GM23338 (cell line): Measurements from ENCODE around the gene TPH1. TPM values are rescaled to one million over a fixed set of nuclear protein-coding genes. Genes with fewer than 3 reads are reported as not detected.

ENCODE experiments used
- ATAC-seq: fragments of 200-7000 bp; cut with Tn5 transposase; 3 replicates; pipeline ENCODE4 v1.9.1; 2020
- DNase-seq: peaks from one replicate; pipeline ENCODE4 v3.0.0-alpha.2; 2015; ENCODE audit warnings: low spot score
- H2AFZ ChIP-seq: fragments of 200-600 bp; sonication (generic); 2 replicates; pipeline ENCODE4 v1.8.0; 2016; ENCODE audit warnings: antibody characterized with exemption, mild to moderate bottlenecking, moderate library complexity
- H3F3A ChIP-seq: fragments of 200-600 bp; sonication (generic); replicated peaks from 2 replicates; pipeline ENCODE4 v1.8.0; 2017; ENCODE audit warnings: antibody characterized with exemption, mixed run types, low read depth
- H3K27ac ChIP-seq: fragments of 200-600 bp; sonication (generic); 2 replicates; pipeline ENCODE4 v1.6.1; 2016; ENCODE audit warnings: low read depth
- H3K27me3 ChIP-seq: fragments of 200-600 bp; sonication (generic); 2 replicates; pipeline ENCODE4 v1.8.0; 2016; ENCODE audit warnings: mild to moderate bottlenecking, mixed run types, moderate library complexity; ENCODE audit not compliant: insufficient read depth
- H3K36me3 ChIP-seq: fragments of 200-600 bp; sonication (generic); 2 replicates; pipeline ENCODE4 v1.8.0; 2016; ENCODE audit warnings: mild to moderate bottlenecking; ENCODE audit not compliant: insufficient read depth
- H3K4me1 ChIP-seq: fragments of 200-600 bp; sonication (generic); 2 replicates; pipeline ENCODE4 v1.8.0; 2016; ENCODE audit warnings: mild to moderate bottlenecking, moderate library complexity; ENCODE audit not compliant: insufficient read depth
- H3K4me2 ChIP-seq: fragments of 200-600 bp; sonication (generic); 2 replicates; pipeline ENCODE4 v1.7.1; 2017; ENCODE audit warnings: mixed run types
- H3K4me3 ChIP-seq: fragments of 200-600 bp; sonication (generic); 2 replicates; pipeline ENCODE4 v1.6.1; 2016; ENCODE audit warnings: mixed run types
- H3K79me2 ChIP-seq: fragments of 200-600 bp; sonication (generic); replicated peaks from 2 replicates; pipeline ENCODE4 v1.8.0; 2017; ENCODE audit warnings: mild to moderate bottlenecking; ENCODE audit not compliant: insufficient read depth
- H3K9me2 ChIP-seq: fragments of 200-600 bp; sonication (generic); 2 replicates; pipeline ENCODE4 v1.8.0; 2017; ENCODE audit not compliant: insufficient read depth
- H4K20me1 ChIP-seq: fragments of 200-600 bp; sonication (generic); replicated peaks from 2 replicates; pipeline ENCODE4 v1.8.0; 2017; ENCODE audit warnings: mild to moderate bottlenecking; ENCODE audit not compliant: insufficient read depth
- H3K27ac Mint-ChIP-seq: 2 replicates; pipeline ENCODE4 v1.8.0; 2020; ENCODE audit warnings: inconsistent platforms, mild to moderate bottlenecking, moderate library complexity, mixed read lengths
- H3K27me3 Mint-ChIP-seq: 3 replicates; pipeline ENCODE4 v1.8.0; 2022; ENCODE audit warnings: low read depth, mild to moderate bottlenecking, moderate library complexity, mixed read lengths, inconsistent platforms; ENCODE audit not compliant: insufficient read depth, poor library complexity
- H3K36me3 Mint-ChIP-seq: 3 replicates; pipeline ENCODE4 v1.8.0; 2021; ENCODE audit warnings: low read depth, mild to moderate bottlenecking, inconsistent platforms, moderate library complexity, mixed read lengths
- H3K4me1 Mint-ChIP-seq: 3 replicates; pipeline ENCODE4 v1.8.0; 2020; ENCODE audit warnings: mild to moderate bottlenecking, inconsistent platforms, mixed read lengths
- H3K4me3 Mint-ChIP-seq: 3 replicates; pipeline ENCODE4 v1.8.0; 2021; ENCODE audit warnings: moderate library complexity, mild to moderate bottlenecking, inconsistent platforms, mixed read lengths
- H3K9me3 Mint-ChIP-seq: 3 replicates; pipeline ENCODE4 v1.8.0; 2020; ENCODE audit warnings: moderate library complexity, mild to moderate bottlenecking, inconsistent platforms, mixed read lengths
- CREB1 ChIP-seq: fragments of 250-450 bp; sonication (Bioruptor Pico); IDR thresholded peaks from 2 replicates; pipeline ENCODE4 v1.5.0; 2020; ENCODE audit warnings: low read depth, mild to moderate bottlenecking, moderate library complexity
- EZH2 ChIP-seq: fragments of 200-600 bp; sonication (generic); IDR thresholded peaks from one replicate; pipeline ENCODE4 v1.8.0; 2017; ENCODE audit warnings: antibody characterized with exemption, mild to moderate bottlenecking, low read depth; ENCODE audit not compliant: unreplicated experiment
- JUNB ChIP-seq: IDR thresholded peaks from one replicate; pipeline ENCODE4 v1.6.1; 2016; ENCODE audit warnings: antibody characterized with exemption; ENCODE audit not compliant: unreplicated experiment
- STAT1 ChIP-seq: IDR thresholded peaks from one replicate; pipeline ENCODE4 v1.6.1; 2016; ENCODE audit warnings: antibody characterized with exemption; ENCODE audit not compliant: unreplicated experiment
- ZNF331 ChIP-seq: fragments of 250-450 bp; sonication (Bioruptor Pico); IDR thresholded peaks from 2 replicates; pipeline ENCODE4 v1.5.0; 2020; ENCODE audit warnings: low read depth, mild to moderate bottlenecking, moderate library complexity
- polyA plus RNA-seq: library from polyadenylated mRNA; unstranded; fragments of >200 nt; fragmentation: Nextera tagmentation; extraction: Ambion mirVana; gene quantifications from 2 replicates; pipeline ENCODE4 v1.2.1, GENCODE V29; 2016
- total RNA-seq: library from RNA; depleted of rRNA; stranded (reverse); fragments of >200 nt; shearing (Covaris generic); gene quantifications from 2 replicates; pipeline ENCODE4 v1.2.3, GENCODE V29; 2014
- TF ChIP-seq, protein P1 (sequence below): IDR thresholded peaks from one replicate; pipeline ENCODE4 v1.6.1; 2018; ENCODE audit warnings: antibody characterized with exemption; ENCODE audit not compliant: unreplicated experiment
- TF ChIP-seq, protein P2 (sequence below): fragments of 250-450 bp; sonication (Bioruptor Pico); IDR thresholded peaks from 2 replicates; pipeline ENCODE4 v1.5.0; 2020; ENCODE audit warnings: mild to moderate bottlenecking, moderate library complexity
- TF ChIP-seq, protein P3 (sequence below), 2 experiments: fragments of 200-600 bp in 1 of 2; sonication (generic) in 1 of 2; conservative IDR thresholded peaks; 2 replicates each; pipeline versions ENCODE4 v1.5.1 to v1.6.1; 2016 to 2017; ENCODE audit warnings: antibody characterized with exemption in 2 of 2, low read depth in 2 of 2, mild to moderate bottlenecking in 2 of 2, moderate library complexity in 1 of 2

TPH1 gene
- total and polyA plus RNA-seq, 2 experiments from 2014 or later, result 0.07 to 0.13 TPM

DNA sequence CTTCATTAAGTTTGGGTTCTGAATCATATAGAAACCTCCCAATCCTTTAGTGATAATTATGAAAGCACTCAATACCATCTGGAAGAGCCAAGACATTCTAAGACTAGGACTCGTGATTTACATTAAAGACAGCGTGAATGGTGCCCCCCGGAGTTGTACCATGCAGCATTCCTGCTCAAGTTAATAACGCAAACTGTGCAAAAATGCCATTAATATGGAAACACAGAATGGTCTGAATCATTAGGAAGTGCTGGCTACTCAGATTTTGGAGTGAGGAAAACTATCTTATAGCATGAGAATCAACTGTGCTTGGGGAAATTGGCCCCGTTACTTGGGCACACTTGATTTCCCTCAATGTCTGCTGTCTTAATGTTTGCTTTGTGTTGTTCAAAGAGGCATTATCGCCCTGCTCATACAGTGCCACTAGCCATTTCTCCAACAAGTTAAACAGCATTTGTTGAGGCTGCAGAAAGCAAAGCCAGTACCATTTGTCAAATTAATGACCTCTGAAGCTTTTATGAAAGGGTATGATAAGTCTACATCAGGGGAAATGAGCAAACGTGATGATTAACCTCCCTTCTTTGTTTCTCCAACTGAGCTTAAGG lies 18.5 kb upstream of the TPH1 start:
- Mint-ChIP-seq H3K4me1 (no peaks in the 10 kb centered on the region; the same call in 1 of the 3 replicates), H3K27ac (no peak overlapping the region), H3K27me3 (peaks cover 1% of the 10 kb centered on the region), H3K36me3 (no peaks in the 10 kb centered on the region), H3K4me3 (no peak overlapping the region), H3K9me3 (no peaks in the 10 kb centered on the region; the same call in 2 of the 3 replicates)
- no peak for DNase-seq
- H3K27ac ChIP-seq, result no peak overlapping the region
- H3K4me3 ChIP-seq, result no peak overlapping the region
- H2AFZ ChIP-seq, result no peak overlapping the region
- H3F3A ChIP-seq, result no peaks in the 10 kb centered on the region
- H3K9me2 ChIP-seq, result no peaks in the 10 kb centered on the region
- TF ChIP-seq JUNB (no peak), STAT1 (no peak), CREB1 (CRISPR knock-in tag) (no peak), ZNF331 (CRISPR knock-in tag) (no peak), EZH2 (no peak)
- TF ChIP-seq, protein P1, sequence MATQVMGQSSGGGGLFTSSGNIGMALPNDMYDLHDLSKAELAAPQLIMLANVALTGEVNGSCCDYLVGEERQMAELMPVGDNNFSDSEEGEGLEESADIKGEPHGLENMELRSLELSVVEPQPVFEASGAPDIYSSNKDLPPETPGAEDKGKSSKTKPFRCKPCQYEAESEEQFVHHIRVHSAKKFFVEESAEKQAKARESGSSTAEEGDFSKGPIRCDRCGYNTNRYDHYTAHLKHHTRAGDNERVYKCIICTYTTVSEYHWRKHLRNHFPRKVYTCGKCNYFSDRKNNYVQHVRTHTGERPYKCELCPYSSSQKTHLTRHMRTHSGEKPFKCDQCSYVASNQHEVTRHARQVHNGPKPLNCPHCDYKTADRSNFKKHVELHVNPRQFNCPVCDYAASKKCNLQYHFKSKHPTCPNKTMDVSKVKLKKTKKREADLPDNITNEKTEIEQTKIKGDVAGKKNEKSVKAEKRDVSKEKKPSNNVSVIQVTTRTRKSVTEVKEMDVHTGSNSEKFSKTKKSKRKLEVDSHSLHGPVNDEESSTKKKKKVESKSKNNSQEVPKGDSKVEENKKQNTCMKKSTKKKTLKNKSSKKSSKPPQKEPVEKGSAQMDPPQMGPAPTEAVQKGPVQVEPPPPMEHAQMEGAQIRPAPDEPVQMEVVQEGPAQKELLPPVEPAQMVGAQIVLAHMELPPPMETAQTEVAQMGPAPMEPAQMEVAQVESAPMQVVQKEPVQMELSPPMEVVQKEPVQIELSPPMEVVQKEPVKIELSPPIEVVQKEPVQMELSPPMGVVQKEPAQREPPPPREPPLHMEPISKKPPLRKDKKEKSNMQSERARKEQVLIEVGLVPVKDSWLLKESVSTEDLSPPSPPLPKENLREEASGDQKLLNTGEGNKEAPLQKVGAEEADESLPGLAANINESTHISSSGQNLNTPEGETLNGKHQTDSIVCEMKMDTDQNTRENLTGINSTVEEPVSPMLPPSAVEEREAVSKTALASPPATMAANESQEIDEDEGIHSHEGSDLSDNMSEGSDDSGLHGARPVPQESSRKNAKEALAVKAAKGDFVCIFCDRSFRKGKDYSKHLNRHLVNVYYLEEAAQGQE, result no peak
- TF ChIP-seq, protein P2, sequence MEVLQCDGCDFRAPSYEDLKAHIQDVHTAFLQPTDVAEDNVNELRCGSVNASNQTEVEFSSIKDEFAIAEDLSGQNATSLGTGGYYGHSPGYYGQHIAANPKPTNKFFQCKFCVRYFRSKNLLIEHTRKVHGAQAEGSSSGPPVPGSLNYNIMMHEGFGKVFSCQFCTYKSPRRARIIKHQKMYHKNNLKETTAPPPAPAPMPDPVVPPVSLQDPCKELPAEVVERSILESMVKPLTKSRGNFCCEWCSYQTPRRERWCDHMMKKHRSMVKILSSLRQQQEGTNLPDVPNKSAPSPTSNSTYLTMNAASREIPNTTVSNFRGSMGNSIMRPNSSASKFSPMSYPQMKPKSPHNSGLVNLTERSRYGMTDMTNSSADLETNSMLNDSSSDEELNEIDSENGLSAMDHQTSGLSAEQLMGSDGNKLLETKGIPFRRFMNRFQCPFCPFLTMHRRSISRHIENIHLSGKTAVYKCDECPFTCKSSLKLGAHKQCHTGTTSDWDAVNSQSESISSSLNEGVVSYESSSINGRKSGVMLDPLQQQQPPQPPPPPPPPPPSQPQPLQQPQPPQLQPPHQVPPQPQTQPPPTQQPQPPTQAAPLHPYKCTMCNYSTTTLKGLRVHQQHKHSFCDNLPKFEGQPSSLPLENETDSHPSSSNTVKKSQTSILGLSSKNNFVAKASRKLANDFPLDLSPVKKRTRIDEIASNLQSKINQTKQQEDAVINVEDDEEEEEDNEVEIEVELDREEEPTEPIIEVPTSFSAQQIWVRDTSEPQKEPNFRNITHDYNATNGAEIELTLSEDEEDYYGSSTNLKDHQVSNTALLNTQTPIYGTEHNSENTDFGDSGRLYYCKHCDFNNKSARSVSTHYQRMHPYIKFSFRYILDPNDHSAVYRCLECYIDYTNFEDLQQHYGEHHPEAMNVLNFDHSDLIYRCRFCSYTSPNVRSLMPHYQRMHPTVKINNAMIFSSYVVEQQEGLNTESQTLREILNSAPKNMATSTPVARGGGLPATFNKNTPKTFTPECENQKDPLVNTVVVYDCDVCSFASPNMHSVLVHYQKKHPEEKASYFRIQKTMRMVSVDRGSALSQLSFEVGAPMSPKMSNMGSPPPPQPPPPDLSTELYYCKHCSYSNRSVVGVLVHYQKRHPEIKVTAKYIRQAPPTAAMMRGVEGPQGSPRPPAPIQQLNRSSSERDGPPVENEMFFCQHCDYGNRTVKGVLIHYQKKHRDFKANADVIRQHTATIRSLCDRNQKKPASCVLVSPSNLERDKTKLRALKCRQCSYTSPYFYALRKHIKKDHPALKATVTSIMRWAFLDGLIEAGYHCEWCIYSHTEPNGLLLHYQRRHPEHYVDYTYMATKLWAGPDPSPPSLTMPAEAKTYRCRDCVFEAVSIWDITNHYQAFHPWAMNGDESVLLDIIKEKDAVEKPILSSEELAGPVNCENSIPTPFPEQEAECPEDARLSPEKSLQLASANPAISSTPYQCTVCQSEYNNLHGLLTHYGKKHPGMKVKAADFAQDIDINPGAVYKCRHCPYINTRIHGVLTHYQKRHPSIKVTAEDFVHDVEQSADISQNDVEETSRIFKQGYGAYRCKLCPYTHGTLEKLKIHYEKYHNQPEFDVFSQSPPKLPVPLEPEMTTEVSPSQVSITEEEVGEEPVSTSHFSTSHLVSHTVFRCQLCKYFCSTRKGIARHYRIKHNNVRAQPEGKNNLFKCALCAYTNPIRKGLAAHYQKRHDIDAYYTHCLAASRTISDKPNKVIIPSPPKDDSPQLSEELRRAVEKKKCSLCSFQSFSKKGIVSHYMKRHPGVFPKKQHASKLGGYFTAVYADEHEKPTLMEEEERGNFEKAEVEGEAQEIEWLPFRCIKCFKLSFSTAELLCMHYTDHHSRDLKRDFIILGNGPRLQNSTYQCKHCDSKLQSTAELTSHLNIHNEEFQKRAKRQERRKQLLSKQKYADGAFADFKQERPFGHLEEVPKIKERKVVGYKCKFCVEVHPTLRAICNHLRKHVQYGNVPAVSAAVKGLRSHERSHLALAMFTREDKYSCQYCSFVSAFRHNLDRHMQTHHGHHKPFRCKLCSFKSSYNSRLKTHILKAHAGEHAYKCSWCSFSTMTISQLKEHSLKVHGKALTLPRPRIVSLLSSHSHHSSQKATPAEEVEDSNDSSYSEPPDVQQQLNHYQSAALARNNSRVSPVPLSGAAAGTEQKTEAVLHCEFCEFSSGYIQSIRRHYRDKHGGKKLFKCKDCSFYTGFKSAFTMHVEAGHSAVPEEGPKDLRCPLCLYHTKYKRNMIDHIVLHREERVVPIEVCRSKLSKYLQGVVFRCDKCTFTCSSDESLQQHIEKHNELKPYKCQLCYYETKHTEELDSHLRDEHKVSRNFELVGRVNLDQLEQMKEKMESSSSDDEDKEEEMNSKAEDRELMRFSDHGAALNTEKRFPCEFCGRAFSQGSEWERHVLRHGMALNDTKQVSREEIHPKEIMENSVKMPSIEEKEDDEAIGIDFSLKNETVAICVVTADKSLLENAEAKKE (CRISPR knock-in tag), result no peak
- TF ChIP-seq, protein P3, sequence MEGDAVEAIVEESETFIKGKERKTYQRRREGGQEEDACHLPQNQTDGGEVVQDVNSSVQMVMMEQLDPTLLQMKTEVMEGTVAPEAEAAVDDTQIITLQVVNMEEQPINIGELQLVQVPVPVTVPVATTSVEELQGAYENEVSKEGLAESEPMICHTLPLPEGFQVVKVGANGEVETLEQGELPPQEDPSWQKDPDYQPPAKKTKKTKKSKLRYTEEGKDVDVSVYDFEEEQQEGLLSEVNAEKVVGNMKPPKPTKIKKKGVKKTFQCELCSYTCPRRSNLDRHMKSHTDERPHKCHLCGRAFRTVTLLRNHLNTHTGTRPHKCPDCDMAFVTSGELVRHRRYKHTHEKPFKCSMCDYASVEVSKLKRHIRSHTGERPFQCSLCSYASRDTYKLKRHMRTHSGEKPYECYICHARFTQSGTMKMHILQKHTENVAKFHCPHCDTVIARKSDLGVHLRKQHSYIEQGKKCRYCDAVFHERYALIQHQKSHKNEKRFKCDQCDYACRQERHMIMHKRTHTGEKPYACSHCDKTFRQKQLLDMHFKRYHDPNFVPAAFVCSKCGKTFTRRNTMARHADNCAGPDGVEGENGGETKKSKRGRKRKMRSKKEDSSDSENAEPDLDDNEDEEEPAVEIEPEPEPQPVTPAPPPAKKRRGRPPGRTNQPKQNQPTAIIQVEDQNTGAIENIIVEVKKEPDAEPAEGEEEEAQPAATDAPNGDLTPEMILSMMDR (conservative IDR thresholded peaks at IDR 0.05; ENCODE audit: low read depth in 2 of 2), result no peak
- no peaks in the 10 kb centered on the region for H3K79me2 ChIP-seq
- no peaks in the 10 kb centered on the region for H3K36me3 ChIP-seq
- no peaks in the 10 kb centered on the region; the same call in none of the 2 replicates for H4K20me1 ChIP-seq
- no peaks in the 10 kb centered on the region for H3K27me3 ChIP-seq
- ATAC-seq, result no peak
- no peaks in the 10 kb centered on the region for H3K4me1 ChIP-seq
- H3K4me2 ChIP-seq, result no peak overlapping the region
